Measurements from ENCODE around the gene PLEKHS1.

The PLEKHS1 gene

GRCh38 chr10:113751181-113751732, at the start of gene PLEKHS1:
Gene PLEKHS1, plus strand, starts transcription at chr10:113751682. Its CDS starts 3,596 bp downstream, at chr10:113755278.
- DNase-seq: no peak

- no peak for DNase-seq
These were observed 46.7 kb upstream of the PLEKHS1 start for GRCh38 chr10:113704637-113705343.

- no peak for DNase-seq
These were observed 46.2 kb upstream of the PLEKHS1 start for GRCh38 chr10:113705344-113705652.

- no peak for DNase-seq
These were observed 44.9 kb upstream of the PLEKHS1 start for GRCh38 chr10:113706623-113707022.

GRCh38 chr10:113708640-113709039, 42.8 kb upstream of the PLEKHS1 start:
- DNase-seq: no peak

GRCh38 chr10:113709221-113709838, 42.2 kb upstream of the PLEKHS1 start:
- no peak for DNase-seq

- DNase-seq: no peak
These were observed 40.3 kb upstream of the PLEKHS1 start for GRCh38 chr10:113711142-113711541.

GRCh38 chr10:113712024-113712423, 39.5 kb upstream of the PLEKHS1 start:
- no peak for DNase-seq

- DNase-seq: no peak
These were observed 38.5 kb upstream of the PLEKHS1 start for GRCh38 chr10:113712755-113713639.

- DNase-seq: no peak
These were observed 37.9 kb upstream of the PLEKHS1 start for GRCh38 chr10:113713640-113713982.

GRCh38 chr10:113716109-113716910, 35.2 kb upstream of the PLEKHS1 start:
- DNase-seq: no peak

- no peak for DNase-seq
These were observed 32.3 kb upstream of the PLEKHS1 start for GRCh38 chr10:113718969-113719822.

- DNase-seq: no peak
These were observed 31.1 kb upstream of the PLEKHS1 start for GRCh38 chr10:113720386-113720785.

- no peak for DNase-seq
These were observed 19.2 kb upstream of the PLEKHS1 start for GRCh38 chr10:113732160-113732881.

GRCh38 chr10:113732966-113733365, 18.5 kb upstream of the PLEKHS1 start:
- DNase-seq: no peak

GRCh38 chr10:113733635-113734034, 17.8 kb upstream of the PLEKHS1 start:
- no peak for DNase-seq

GRCh38 chr10:113735913-113736312, 15.6 kb upstream of the PLEKHS1 start:
- no peak for DNase-seq

- no peak for DNase-seq
These were observed 14.9 kb upstream of the PLEKHS1 start for GRCh38 chr10:113736576-113736975.

- no peak for DNase-seq
These were observed 12.5 kb upstream of the PLEKHS1 start for GRCh38 chr10:113739031-113739430.

- DNase-seq: no peak
These were observed 11.9 kb upstream of the PLEKHS1 start for GRCh38 chr10:113739577-113739976.

GRCh38 chr10:113740850-113741249, 10.6 kb upstream of the PLEKHS1 start:
- no peak for DNase-seq

Measured in GOT3 (cell line).